Lower lobe of right lung (tissue), 2 donors: Measurements from ENCODE around the gene RAB9B. TPM values are rescaled to one million over a fixed set of nuclear protein-coding genes. Genes with fewer than 3 reads are reported as not detected.

ENCODE experiments used
- ATAC-seq, 2 donors: fragments of 200-7000 bp; cut with Tn5 transposase; one replicate each; pipeline ENCODE4 v1.9.1; 2020 to 2022; ENCODE audit warnings: mild to moderate bottlenecking in 2 of 2, moderate library complexity in 2 of 2
- DNase-seq: peaks from one replicate; pipeline ENCODE4 v3.0.0-alpha.2; 2020
- H3K27ac ChIP-seq: fragments of 200-600 bp; one replicate; pipeline ENCODE4 v1.8.0; 2022
- H3K27me3 ChIP-seq: fragments of 200-600 bp; one replicate; pipeline ENCODE4 v1.8.0; 2022; ENCODE audit warnings: low read depth
- H3K36me3 ChIP-seq: fragments of 200-600 bp; one replicate; pipeline ENCODE4 v1.8.0; 2022; ENCODE audit warnings: mild to moderate bottlenecking
- H3K4me1 ChIP-seq: fragments of 200-600 bp; one replicate; pipeline ENCODE4 v1.8.0; 2022
- H3K4me3 ChIP-seq: fragments of 200-600 bp; one replicate; pipeline ENCODE4 v1.8.0; 2022; ENCODE audit warnings: mild to moderate bottlenecking
- H3K9me3 ChIP-seq: fragments of 200-600 bp; one replicate; pipeline ENCODE4 v1.8.0; 2022
- intact Hi-C: fragments of 100-400 bp; cut with DNase I; formaldehyde crosslinking; loops from one replicate; pipeline ENCODE4 v1.11.0; 2022
- total RNA-seq: library from RNA; stranded (reverse); fragmentation: NEBNext Ultra II Directional; extraction: Animal tissue kit (Norgen Biotek cat#: 25700); gene quantifications from one replicate; pipeline ENCODE4 v1.2.1, GENCODE V29; 2021
- TF ChIP-seq, protein P1 (sequence below): fragments of 200-600 bp; IDR thresholded peaks from one replicate; pipeline ENCODE4 v1.8.0; 2022; ENCODE audit warnings: antibody characterized with exemption, mild to moderate bottlenecking
- donor health status: DM: no; HTN: yes; CAD: no; lungs with severe emphysema.

The RAB9B gene
- total RNA-seq, 1 donor from 2014 or later: 0.59 TPM

DNA sequence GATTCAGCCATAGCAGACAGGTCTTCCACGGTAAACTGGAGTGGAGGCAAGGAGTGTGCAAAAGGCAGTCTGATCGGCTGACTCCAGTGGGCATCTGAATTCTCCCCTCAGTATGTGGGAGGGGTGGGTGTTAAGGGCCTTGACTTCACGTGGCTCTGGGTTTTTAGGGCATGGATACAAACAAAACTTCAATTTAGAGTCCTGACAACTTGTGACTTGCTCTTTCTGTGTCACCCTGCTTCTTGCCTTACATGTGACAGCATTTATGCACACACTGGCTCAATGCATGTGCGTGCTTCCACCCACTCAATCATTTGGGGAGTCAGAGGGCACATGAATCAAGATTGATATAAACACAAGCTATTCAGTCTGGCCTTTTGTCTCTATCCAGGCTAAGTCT lies 37.9 kb downstream of the RAB9B start:
- ATAC-seq: no peak

DNA sequence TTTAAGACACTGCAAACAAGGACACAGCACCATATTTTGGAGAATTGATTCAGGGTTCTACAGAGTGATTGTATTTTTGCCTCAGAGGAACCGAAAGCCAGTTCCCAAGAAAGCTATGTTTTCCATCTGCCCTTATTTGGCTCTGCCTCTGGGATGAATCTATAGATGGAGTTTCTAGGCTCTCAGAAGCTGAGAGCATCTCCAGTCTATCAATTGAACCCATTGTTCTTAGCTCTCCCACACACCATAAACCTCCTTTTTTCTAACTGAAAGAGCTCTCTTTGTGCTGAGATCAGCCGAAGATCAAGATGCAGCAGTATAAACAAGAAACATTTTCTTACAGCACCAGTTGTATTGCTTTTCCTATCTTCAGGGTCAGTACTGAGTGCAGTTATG lies 38.5 kb downstream of the RAB9B start:
- Histone ChIP-seq H3K27me3 (no peaks in the 10 kb centered on the region), H3K36me3 (no peaks in the 10 kb centered on the region), H3K9me3 (no peaks in the 10 kb centered on the region), H3K27ac (no peak overlapping the region), H3K4me1 (no peaks in the 10 kb centered on the region), H3K4me3 (no peak overlapping the region)
- ATAC-seq: no peak
- no peak for DNase-seq
- intact Hi-C loops: no loop called here
- TF ChIP-seq, protein P1, sequence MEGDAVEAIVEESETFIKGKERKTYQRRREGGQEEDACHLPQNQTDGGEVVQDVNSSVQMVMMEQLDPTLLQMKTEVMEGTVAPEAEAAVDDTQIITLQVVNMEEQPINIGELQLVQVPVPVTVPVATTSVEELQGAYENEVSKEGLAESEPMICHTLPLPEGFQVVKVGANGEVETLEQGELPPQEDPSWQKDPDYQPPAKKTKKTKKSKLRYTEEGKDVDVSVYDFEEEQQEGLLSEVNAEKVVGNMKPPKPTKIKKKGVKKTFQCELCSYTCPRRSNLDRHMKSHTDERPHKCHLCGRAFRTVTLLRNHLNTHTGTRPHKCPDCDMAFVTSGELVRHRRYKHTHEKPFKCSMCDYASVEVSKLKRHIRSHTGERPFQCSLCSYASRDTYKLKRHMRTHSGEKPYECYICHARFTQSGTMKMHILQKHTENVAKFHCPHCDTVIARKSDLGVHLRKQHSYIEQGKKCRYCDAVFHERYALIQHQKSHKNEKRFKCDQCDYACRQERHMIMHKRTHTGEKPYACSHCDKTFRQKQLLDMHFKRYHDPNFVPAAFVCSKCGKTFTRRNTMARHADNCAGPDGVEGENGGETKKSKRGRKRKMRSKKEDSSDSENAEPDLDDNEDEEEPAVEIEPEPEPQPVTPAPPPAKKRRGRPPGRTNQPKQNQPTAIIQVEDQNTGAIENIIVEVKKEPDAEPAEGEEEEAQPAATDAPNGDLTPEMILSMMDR: no peak

More for the DNA sequence above, 37.9 kb downstream of the RAB9B start:
- H3K27ac ChIP-seq: no peak overlapping the region
- no peak overlapping the region for H3K4me3 ChIP-seq
- H3K4me1 ChIP-seq: no peaks in the 10 kb centered on the region
- H3K27me3 ChIP-seq: no peaks in the 10 kb centered on the region
- no peaks in the 10 kb centered on the region for H3K36me3 ChIP-seq
- TF ChIP-seq, protein P1: no peak
- no peak for DNase-seq
- H3K9me3 ChIP-seq: no peaks in the 10 kb centered on the region
- intact Hi-C loops: no loop called here

DNA sequence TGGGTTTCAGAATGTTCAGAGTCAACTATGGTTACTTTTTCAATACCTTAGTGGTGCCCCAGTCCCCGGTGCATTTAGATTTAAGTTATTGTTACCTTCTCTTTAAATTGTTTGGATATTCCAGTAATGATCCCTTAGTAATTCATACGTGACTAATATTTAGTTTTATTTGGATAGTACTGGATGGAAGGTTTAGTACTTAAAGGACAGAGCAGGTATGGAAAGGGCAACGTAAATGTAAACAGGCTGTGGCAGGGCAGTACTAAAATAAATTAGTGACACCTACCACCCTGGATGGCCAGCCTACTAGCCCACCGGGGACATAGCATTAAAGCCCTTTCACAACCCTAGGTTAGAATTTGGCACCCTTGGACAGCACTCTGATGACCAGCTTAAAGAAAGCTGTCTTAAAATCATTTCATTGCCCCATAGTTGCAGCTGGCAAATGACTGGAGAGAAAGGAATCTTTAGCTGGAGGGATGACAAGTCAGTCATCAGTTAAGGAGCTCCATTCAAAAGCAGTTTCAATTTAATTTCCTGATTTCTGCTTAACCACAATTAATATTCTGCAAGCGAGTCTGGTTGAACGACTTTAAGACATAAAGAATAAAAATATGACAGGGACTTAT lies 39.0 kb downstream of the RAB9B start:
- no peaks in the 10 kb centered on the region for H3K4me1 ChIP-seq
- intact Hi-C loops: no loop called here
- H3K9me3 ChIP-seq: no peaks in the 10 kb centered on the region
- DNase-seq (no peak), ATAC-seq (no peak)
- TF ChIP-seq, protein P1: no peak
- H3K36me3 ChIP-seq: no peaks in the 10 kb centered on the region
- H3K27me3 ChIP-seq: no peaks in the 10 kb centered on the region
- H3K27ac ChIP-seq: no peak overlapping the region
- no peak overlapping the region for H3K4me3 ChIP-seq

DNA sequence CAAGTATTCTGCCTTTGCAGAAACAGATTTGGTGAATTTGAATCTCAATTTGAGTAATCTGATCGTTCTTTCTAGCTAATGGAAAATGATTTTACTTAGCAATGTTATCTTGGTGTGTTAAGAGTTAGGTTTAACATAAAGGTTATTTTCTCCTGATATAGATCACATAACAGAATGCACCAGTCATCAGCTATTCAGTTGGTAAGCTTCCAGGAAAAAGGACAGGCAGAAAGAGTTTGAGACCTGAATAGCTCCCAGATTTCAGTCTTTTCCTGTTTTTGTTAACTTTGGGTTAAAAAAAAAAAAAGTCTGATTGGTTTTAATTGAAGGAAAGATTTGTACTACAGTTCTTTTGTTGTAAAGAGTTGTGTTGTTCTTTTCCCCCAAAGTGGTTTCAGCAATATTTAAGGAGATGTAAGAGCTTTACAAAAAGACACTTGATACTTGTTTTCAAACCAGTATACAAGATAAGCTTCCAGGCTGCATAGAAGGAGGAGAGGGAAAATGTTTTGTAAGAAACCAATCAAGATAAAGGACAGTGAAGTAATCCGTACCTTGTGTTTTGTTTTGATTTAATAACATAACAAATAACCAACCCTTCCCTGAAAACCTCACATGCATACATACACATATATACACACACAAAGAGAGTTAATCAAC lies 40.1 kb downstream of the RAB9B start:
- Histone ChIP-seq H3K27ac (no peak overlapping the region), H3K27me3 (no peaks in the 10 kb centered on the region), H3K36me3 (no peaks in the 10 kb centered on the region), H3K4me1 (no peaks in the 10 kb centered on the region), H3K9me3 (no peaks in the 10 kb centered on the region), H3K4me3 (no peak overlapping the region)
- DNase-seq (no peak), ATAC-seq (no peak)
- TF ChIP-seq, protein P1: no peak
- intact Hi-C loops: no loop called here

DNA sequence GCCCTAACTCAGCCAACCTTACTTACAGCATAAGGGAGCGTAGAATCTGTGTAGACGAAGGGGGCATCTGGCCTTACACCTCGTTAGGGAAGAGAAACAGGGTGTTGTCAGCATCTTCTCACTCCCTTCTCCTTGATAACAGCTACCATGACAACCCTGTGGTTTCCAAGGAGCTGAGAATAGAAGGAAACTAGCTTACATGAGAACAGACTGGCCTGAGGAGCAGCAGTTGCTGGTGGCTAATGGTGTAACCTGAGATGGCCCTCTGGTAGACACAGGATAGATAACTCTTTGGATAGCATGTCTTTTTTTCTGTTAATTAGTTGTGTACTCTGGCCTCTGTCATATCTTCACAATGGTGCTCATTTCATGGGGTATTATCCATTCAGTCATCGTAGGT lies 40.8 kb downstream of the RAB9B start:
- DNase-seq (no peak), ATAC-seq (no peak)
- no peak overlapping the region for H3K27ac ChIP-seq
- TF ChIP-seq, protein P1: no peak
- no peaks in the 10 kb centered on the region for H3K27me3 ChIP-seq
- intact Hi-C loops: no loop called here
- H3K4me3 ChIP-seq: no peak overlapping the region
- no peaks in the 10 kb centered on the region for H3K9me3 ChIP-seq
- no peaks in the 10 kb centered on the region for H3K4me1 ChIP-seq
- no peaks in the 10 kb centered on the region for H3K36me3 ChIP-seq
